ENCODE results near the gene ADRB1. TPM values are rescaled to one million over a fixed set of nuclear protein-coding genes. Genes with fewer than 3 reads are reported as not detected.

The ADRB1 gene
- total and polyA plus RNA-seq, 3 donors from 2014 or later: 0.32 to 0.99 (median 0.55) TPM

DNA sequence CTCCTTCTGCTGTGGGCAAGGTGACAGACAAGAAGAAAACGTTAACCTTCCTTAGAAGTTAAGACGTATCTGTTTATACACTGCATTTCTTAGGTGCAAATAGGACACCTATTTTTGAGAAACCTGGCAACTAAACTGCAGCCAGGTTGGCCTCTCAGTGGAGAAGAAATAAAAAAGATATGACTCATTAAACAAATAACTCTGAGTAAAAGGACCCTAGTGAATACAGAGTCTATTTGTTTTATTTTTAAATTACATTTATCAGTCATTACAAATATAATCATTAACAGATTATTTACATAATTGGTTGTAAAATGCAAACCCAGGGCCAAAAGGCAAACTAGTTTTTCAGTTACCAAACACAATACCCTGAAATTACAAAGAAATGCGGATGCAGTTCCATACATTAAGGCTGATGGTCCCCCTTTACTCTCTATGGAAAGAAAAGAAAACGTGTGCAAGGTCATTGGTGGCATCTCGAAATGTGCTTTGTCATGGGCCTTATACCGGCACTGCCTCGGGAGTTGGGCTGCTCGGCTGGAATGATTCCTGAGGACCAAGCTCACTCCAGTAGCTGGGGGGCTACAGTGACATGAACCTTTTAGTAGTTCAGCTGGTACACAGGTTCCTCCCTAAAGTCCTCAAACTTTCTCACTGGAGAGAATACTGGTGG, 38.4 kb downstream of the ADRB1 start:
- Histone ChIP-seq H3K9me3 (no peaks in the 10 kb centered on the region), H3K4me3 (no peak overlapping the region), H3K27ac (no peak overlapping the region), H3K27me3 (no peaks in the 10 kb centered on the region), H3K36me3 (ENCODE audit: low read depth, missing control alignments) (no peaks in the 10 kb centered on the region), H3K4me1 (no peaks in the 10 kb centered on the region)
- 74 to 81% methylated on average over 8 of the region's 8 CpGs for whole genome bisulfite sequencing, 2 donors
- intact Hi-C loops (cut with DNase I; ENCODE audit: low total_unique reads): no loop called here
- TF ChIP-seq, protein P1, sequence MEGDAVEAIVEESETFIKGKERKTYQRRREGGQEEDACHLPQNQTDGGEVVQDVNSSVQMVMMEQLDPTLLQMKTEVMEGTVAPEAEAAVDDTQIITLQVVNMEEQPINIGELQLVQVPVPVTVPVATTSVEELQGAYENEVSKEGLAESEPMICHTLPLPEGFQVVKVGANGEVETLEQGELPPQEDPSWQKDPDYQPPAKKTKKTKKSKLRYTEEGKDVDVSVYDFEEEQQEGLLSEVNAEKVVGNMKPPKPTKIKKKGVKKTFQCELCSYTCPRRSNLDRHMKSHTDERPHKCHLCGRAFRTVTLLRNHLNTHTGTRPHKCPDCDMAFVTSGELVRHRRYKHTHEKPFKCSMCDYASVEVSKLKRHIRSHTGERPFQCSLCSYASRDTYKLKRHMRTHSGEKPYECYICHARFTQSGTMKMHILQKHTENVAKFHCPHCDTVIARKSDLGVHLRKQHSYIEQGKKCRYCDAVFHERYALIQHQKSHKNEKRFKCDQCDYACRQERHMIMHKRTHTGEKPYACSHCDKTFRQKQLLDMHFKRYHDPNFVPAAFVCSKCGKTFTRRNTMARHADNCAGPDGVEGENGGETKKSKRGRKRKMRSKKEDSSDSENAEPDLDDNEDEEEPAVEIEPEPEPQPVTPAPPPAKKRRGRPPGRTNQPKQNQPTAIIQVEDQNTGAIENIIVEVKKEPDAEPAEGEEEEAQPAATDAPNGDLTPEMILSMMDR (IDR thresholded peaks at IDR 0.05): no peak
- TF ChIP-seq POLR2A (IDR thresholded peaks at IDR 0.05): no peak
- no peak for DNase-seq

- Histone ChIP-seq H3K36me3 (ENCODE audit: low read depth, missing control alignments) (no peaks in the 10 kb centered on the region), H3K27ac (no peak overlapping the region), H3K4me1 (no peaks in the 10 kb centered on the region), H3K27me3 (no peaks in the 10 kb centered on the region), H3K9me3 (no peaks in the 10 kb centered on the region), H3K4me3 (peak overlapping the region; percentile 12 to 15)
- WGBS, 2 donors: 65 to 75% methylated on average over 5 of the region's 5 CpGs
- intact Hi-C loops (cut with DNase I; ENCODE audit: low total_unique reads): no loop called here
- peak; percentile 54 for DNase-seq
- TF ChIP-seq, protein P1 (IDR thresholded peaks at IDR 0.05): no peak
- no peak for TF ChIP-seq POLR2A (IDR thresholded peaks at IDR 0.05)
Measured at GRCh38 chr10:114083040-114083439, 39.4 kb downstream of the ADRB1 start.

- WGBS, 2 donors: 88 to 98% methylated on average over 2 to 4 of the region's 4 CpGs
- TF ChIP-seq POLR2A (IDR thresholded peaks at IDR 0.05): no peak
- TF ChIP-seq, protein P1 (IDR thresholded peaks at IDR 0.05): no peak
- no peak overlapping the region for H3K4me3 ChIP-seq
Measured at GRCh38 chr10:114084215-114084614, 40.5 kb downstream of the ADRB1 start.

DNA sequence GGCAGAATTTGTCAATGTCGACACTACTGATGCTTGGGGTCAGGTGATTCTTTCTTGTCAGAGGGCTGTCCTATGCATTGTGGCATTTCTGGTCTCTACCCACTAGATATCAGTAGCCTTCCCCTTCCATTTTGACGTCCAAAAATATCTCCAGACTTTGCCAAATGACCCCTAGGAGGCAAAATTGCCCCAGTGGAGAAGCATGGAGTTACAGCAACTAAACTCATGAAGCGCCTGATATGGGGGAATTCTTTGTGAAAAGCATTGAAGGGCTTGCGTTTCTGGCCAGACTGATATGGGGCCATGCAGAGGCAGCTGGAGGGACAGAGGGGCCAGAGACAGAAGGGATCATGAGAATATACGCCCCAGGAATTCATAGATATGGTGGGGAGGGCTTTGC, 43.6 kb downstream of the ADRB1 start:
- Histone ChIP-seq H3K36me3 (ENCODE audit: low read depth, missing control alignments) (no peaks in the 10 kb centered on the region), H3K27ac (no peak overlapping the region), H3K4me3 (no peak overlapping the region), H3K4me1 (no peaks in the 10 kb centered on the region), H3K27me3 (no peaks in the 10 kb centered on the region), H3K9me3 (no peaks in the 10 kb centered on the region)
- WGBS, 2 donors: 62 to 73% methylated on average over 5 of the region's 5 CpGs
- TF ChIP-seq POLR2A (IDR thresholded peaks at IDR 0.05): no peak
- TF ChIP-seq, protein P1 (IDR thresholded peaks at IDR 0.05): no peak
- intact Hi-C loops (cut with DNase I; ENCODE audit: low total_unique reads): no loop called here
- DNase-seq: no peak

More at GRCh38 chr10:114084215-114084614, 40.5 kb downstream of the ADRB1 start:
- no peaks in the 10 kb centered on the region for H3K27me3 ChIP-seq
- no peaks in the 10 kb centered on the region for H3K36me3 ChIP-seq (ENCODE audit: low read depth, missing control alignments)
- H3K27ac ChIP-seq: no peak overlapping the region
- no peaks in the 10 kb centered on the region for H3K4me1 ChIP-seq
- intact Hi-C loops (cut with DNase I; ENCODE audit: low total_unique reads): no loop called here
- DNase-seq: no peak
- no peaks in the 10 kb centered on the region for H3K9me3 ChIP-seq

- no peaks in the 10 kb centered on the region for H3K4me1 ChIP-seq
- TF ChIP-seq POLR2A (IDR thresholded peaks at IDR 0.05): no peak
- TF ChIP-seq, protein P1 (IDR thresholded peaks at IDR 0.05): no peak
- H3K4me3 ChIP-seq: no peak overlapping the region
- no peaks in the 10 kb centered on the region for H3K27me3 ChIP-seq
- H3K9me3 ChIP-seq: no peaks in the 10 kb centered on the region
- no peak for DNase-seq
- no peak overlapping the region for H3K27ac ChIP-seq
- intact Hi-C loops (cut with DNase I; ENCODE audit: low total_unique reads): no loop called here
- no peaks in the 10 kb centered on the region for H3K36me3 ChIP-seq (ENCODE audit: low read depth, missing control alignments)
- 67 to 80% methylated on average over 4 of the region's 4 CpGs for WGBS, 2 donors
Measured at GRCh38 chr10:114087655-114088054, 44.0 kb downstream of the ADRB1 start.
